ENCODE results near the gene CRIP2. TPM values are rescaled to one million over a fixed set of nuclear protein-coding genes. Genes with fewer than 3 reads are reported as not detected.

Gene CRIP2
- total and polyA plus RNA-seq, 10 of the 15 experiments (the other 5 are each of a cell fraction or from before 2014, with no cell fraction given): 0.04 to 0.62 (median 0.37) TPM; not detected in 5

- in situ Hi-C loops (cut with MboI) (no loop called here), intact Hi-C loops (cut with micrococcal nuclease; ENCODE audit: unreplicated experiment) (loop anchor here (5.0 kb wide), 2 partner anchors 35 to 325 kb away; partner anchors contain the start of gene TEDC1)
- Histone ChIP-seq H2AFZ (ENCODE audit: control insufficient read depth, low read depth, low read length) (no peak overlapping the region), H3K4me3 (no peak overlapping the region), H3K4me1 (ENCODE audit: control insufficient read depth, insufficient read depth, low read length) (peaks cover 4% of the 10 kb centered on the region), H3K9me3 (replicated peaks; ENCODE audit: control insufficient read depth, insufficient read depth, low read length) (no peaks in the 10 kb centered on the region), H3K79me2 (ENCODE audit: control insufficient read depth, insufficient read depth, low read length) (no peaks in the 10 kb centered on the region), H3K36me3 (ENCODE audit: control insufficient read depth in 2 of 2, insufficient read depth in 2 of 2, low read length in 1 of 2) (no peaks in the 10 kb centered on the region), H3K9ac (ENCODE audit: control insufficient read depth, insufficient read depth, low read length) (no peak overlapping the region), H4K20me1 (ENCODE audit: control insufficient read depth, insufficient read depth) (no peaks in the 10 kb centered on the region), H3K27me3 (replicated peaks in 1 of 2; ENCODE audit: control insufficient read depth in 2 of 2, insufficient read depth in 2 of 2, low read length in 1 of 2) (peaks cover 5 to 7% of the 10 kb centered on the region in 2 experiments; a peak in 3 of 4 replicates), H3K4me2 (ENCODE audit: control insufficient read depth, insufficient read depth) (peak overlapping the region; percentile 33; the same call in 1 of the 2 replicates), H3K27ac (ENCODE audit: control insufficient read depth, insufficient read depth) (no peak overlapping the region)
- WGBS (ENCODE audit: insufficient coverage, insufficient replicate concordance, low lambda C conversion rate, missing lambda C conversion rate): under 1% methylated on average over 32 of the region's 48 CpGs
- TF ChIP-seq MTA3 (IDR thresholded peaks at IDR 0.05; ENCODE audit: borderline replicate concordance, low read length) (no peak), SIX5 (IDR thresholded peaks at IDR 0.05; ENCODE audit: low read depth, low read length, severe bottlenecking) (no peak), ZNF217 (IDR thresholded peaks at IDR 0.05) (no peak), MXI1 (IDR thresholded peaks at IDR 0.05; ENCODE audit: low read depth, low read length) (no peak), SRF (IDR thresholded peaks at IDR 0.05; ENCODE audit: low read depth in 2 of 2, low read length in 2 of 2) (no peak), HDAC6 (IDR thresholded peaks at IDR 0.05; ENCODE audit: unreplicated experiment) (no peak), POLR2AphosphoS2 (IDR thresholded peaks at IDR 0.05; ENCODE audit: low read depth, low read length) (no peak), ATF2 (IDR thresholded peaks at IDR 0.05; ENCODE audit: low read length) (no peak), ESRRA (IDR thresholded peaks at IDR 0.05; ENCODE audit: low read length) (no peak), ZSCAN29 (IDR thresholded peaks at IDR 0.05) (no peak), RELA (IDR thresholded peaks at IDR 0.05; ENCODE audit: borderline replicate concordance, partially characterized antibody) (no peak), CTCF (IDR thresholded peaks at IDR 0.05 in 2 of 3, conservative IDR thresholded peaks at IDR 0.05 in 1 of 3; ENCODE audit: control insufficient read depth in 2 of 3, extremely low read depth in 1 of 3, insufficient read depth in 1 of 3, low read depth in 3 of 3, low read length in 3 of 3) (no peak)
- POLR2A ChIA-PET: no interaction called here
- FAIRE-seq (no peak), ATAC-seq (no peak), DNase-seq (ENCODE audit: low read depth, low spot score) (no peak)
- no TSS peak for BruUV-seq (replicated peaks)
- SMC1A ChIA-PET (ENCODE audit: uncharacterized antibody, unreplicated experiment): no interaction called here
- CTCF ChIA-PET: interaction anchor here (1.9 kb wide), 1 partner anchor 156 kb away, joined by 13 read pairs; no protein-coding TSS in a partner anchor
- RAD21 ChIA-PET (ENCODE audit: unreplicated experiment): no interaction called here
These were observed 52.3 kb downstream of the CRIP2 start for GRCh38 chr14:105526776-105527380.
